HT1080 (cell line): ENCODE data around the gene SLC4A9. TPM values are rescaled to one million over a fixed set of nuclear protein-coding genes. Genes with fewer than 3 reads are reported as not detected.
A peak's percentile ranks its signal among the peaks of the same experiment; 100 is the strongest.

Experiments used
- DNase-seq: peaks from one replicate; pipeline ENCODE4 v3.0.0-alpha.2; 2015; ENCODE audit warnings: low read depth
- polyA plus RNA-seq, 2 experiments: library from polyadenylated mRNA; depleted of rRNA; stranded (reverse); fragments of >200 nt; gene quantifications; 2 replicates each; pipeline ENCODE4 v1.2.3, GENCODE V29; 2015
- total RNA-seq: library from RNA; depleted of rRNA; stranded (reverse); fragments of >200 nt; shearing (Covaris generic); gene quantifications from 2 replicates; pipeline ENCODE4 v1.2.3, GENCODE V29; 2014; rRNA removed

The SLC4A9 gene
- total RNA-seq = not detected in 2 replicates
- not detected in 2 replicates for polyA plus RNA-seq (2015; cell fraction: cytosol; rRNA removed)
- polyA plus RNA-seq (2015; cell fraction: nucleus; rRNA removed) = 0.27 and 0.36 TPM in 2 replicates

- no peak for DNase-seq
Observed at GRCh38 chr5:140360101-140360500, at the start of gene SLC4A9. TSS of gene SLC4A9 (plus strand) at chr5:140360194. CDS start at chr5:140360237, 43 bp downstream.

GRCh38 chr5:140310434-140310833 lies 49.6 kb upstream of the SLC4A9 start:
- peak; percentile 50 for DNase-seq

- DNase-seq = peak; percentile 95
Observed at GRCh38 chr5:140311011-140311467, 49.0 kb upstream of the SLC4A9 start.

- peak; percentile 99 for DNase-seq
Observed at GRCh38 chr5:140312067-140312790, 47.8 kb upstream of the SLC4A9 start.

- DNase-seq = no peak
Observed at GRCh38 chr5:140312791-140313189, 47.2 kb upstream of the SLC4A9 start.

GRCh38 chr5:140317859-140318258 lies 42.1 kb upstream of the SLC4A9 start:
- DNase-seq = peak; percentile 91

- no peak for DNase-seq
Observed at GRCh38 chr5:140318792-140319191, 41.2 kb upstream of the SLC4A9 start.

GRCh38 chr5:140319833-140320232 lies 40.2 kb upstream of the SLC4A9 start:
- DNase-seq = no peak

- DNase-seq = no peak
Observed at GRCh38 chr5:140321796-140322195, 38.2 kb upstream of the SLC4A9 start.

GRCh38 chr5:140322751-140323731 lies 37.0 kb upstream of the SLC4A9 start:
- DNase-seq = peak; percentile 98

GRCh38 chr5:140324041-140324600 lies 35.9 kb upstream of the SLC4A9 start:
- DNase-seq = no peak

GRCh38 chr5:140324617-140325241 lies 35.3 kb upstream of the SLC4A9 start:
- no peak for DNase-seq

GRCh38 chr5:140325486-140325885 lies 34.5 kb upstream of the SLC4A9 start:
- DNase-seq = no peak

GRCh38 chr5:140327589-140327988 lies 32.4 kb upstream of the SLC4A9 start:
- DNase-seq = no peak

GRCh38 chr5:140328036-140328764 lies 31.8 kb upstream of the SLC4A9 start:
- no peak for DNase-seq

GRCh38 chr5:140329739-140330481 lies 30.1 kb upstream of the SLC4A9 start:
- no peak for DNase-seq

- DNase-seq = no peak
Observed at GRCh38 chr5:140331638-140332037, 28.4 kb upstream of the SLC4A9 start.

- no peak for DNase-seq
Observed at GRCh38 chr5:140336388-140336787, 23.6 kb upstream of the SLC4A9 start.

GRCh38 chr5:140337880-140338279 lies 22.1 kb upstream of the SLC4A9 start:
- DNase-seq = no peak

- DNase-seq = peak; percentile 59
Observed at GRCh38 chr5:140338336-140338735, 21.7 kb upstream of the SLC4A9 start.
